ENCODE results near the gene UCP3.

The UCP3 gene

DNA sequence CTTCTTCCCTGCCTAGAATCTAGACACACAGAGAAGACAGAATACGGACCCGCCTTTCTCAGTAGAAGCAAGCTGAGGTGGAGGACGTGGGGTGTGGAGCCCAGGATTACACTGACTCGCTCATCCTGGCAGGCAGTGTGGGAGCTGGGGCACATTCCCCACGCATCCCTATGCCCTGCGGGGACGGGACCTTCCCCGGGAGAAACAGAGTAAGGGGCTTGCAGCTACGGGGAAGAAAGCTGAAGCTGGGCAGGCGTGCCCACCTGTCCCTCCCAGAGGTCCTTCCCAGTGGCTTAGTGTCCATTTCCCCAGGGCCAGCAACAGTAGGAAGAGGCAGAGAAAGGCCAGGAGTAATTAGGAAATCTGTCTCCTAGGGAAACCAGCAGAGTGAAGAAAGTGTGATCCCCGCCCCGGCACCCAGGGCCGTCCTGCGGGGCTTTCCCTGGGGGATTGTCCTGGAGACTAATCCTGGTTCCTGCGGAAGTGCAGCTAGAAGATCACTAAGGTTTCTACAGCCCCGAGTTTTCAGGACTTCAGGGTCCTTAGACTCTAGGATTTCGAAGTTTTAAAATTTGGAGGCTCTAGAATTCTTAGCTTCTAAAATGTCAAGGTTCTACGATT lies 50.3 kb downstream of the UCP3 start:
- H3K9me3 ChIP-seq (ENCODE audit: control insufficient read depth in 1 of 2, low read length in 2 of 2): no peaks in the 10 kb centered on the region
- H3K27ac ChIP-seq (ENCODE audit: low read depth, low read length): no peak overlapping the region
- no peak overlapping the region for H3K4me3 ChIP-seq (ENCODE audit: low read depth in 1 of 2, low read length in 2 of 2)
- no peaks in the 10 kb centered on the region for H3K27me3 ChIP-seq (ENCODE audit: control insufficient read depth in 1 of 2, insufficient read depth in 2 of 2, low read length in 2 of 2)
- H3K4me1 ChIP-seq (ENCODE audit: control insufficient read depth in 1 of 2, insufficient read depth in 2 of 2, low read length in 2 of 2): peaks cover 10 to 19% of the 10 kb centered on the region in 2 donors
- H3K9ac ChIP-seq (ENCODE audit: low read depth in 1 of 2, low read length in 2 of 2): no peak overlapping the region
- no peaks in the 10 kb centered on the region for H3K36me3 ChIP-seq (ENCODE audit: control insufficient read depth in 1 of 2, insufficient read depth in 2 of 2, low read length in 2 of 2)

DNA sequence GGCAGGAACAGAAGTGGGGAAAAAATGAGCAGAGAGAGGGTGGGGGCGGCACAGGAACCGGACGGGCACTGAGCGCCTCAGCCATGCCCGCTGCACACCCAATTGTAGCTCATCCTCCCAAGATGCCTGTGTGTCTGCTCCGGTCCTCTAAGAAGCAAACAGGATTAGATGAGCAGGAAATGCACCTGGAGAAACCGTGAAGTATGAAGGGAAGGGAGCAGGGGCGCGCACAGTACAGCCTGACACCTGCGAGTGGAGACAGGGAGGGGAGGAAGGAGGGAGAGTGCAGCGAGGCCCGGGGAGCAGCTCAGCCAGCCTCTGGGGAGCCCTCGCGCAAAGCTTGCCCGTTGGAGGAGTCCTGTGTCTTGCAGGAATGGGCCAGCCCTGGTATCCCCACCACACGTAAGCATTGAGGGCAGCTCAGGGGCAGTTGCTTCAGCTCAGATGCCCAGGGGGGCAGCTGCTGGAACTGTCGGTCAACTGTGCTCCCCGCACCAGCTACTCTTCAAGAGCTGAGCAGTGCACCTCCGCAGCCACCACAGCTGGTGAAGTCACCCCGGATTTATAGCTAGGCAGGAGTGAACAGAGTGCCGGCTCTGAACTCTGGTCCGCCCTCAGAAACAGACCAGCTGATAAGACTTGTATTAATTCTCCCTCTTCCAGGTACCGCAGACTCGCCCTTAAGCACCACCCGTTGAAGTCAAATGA lies 51.1 kb downstream of the UCP3 start:
- H3K27ac ChIP-seq (ENCODE audit: low read depth, low read length): no peak overlapping the region
- no peaks in the 10 kb centered on the region for H3K9me3 ChIP-seq (ENCODE audit: control insufficient read depth in 1 of 2, low read length in 2 of 2)
- peak overlapping the region; percentile 17 to 52 for H3K4me3 ChIP-seq (ENCODE audit: low read depth in 1 of 2, low read length in 2 of 2)
- H3K4me1 ChIP-seq (ENCODE audit: control insufficient read depth in 1 of 2, insufficient read depth in 2 of 2, low read length in 2 of 2): peaks cover 10 to 19% of the 10 kb centered on the region in 2 donors
- no peaks in the 10 kb centered on the region for H3K27me3 ChIP-seq (ENCODE audit: control insufficient read depth in 1 of 2, insufficient read depth in 2 of 2, low read length in 2 of 2)
- peak overlapping the region in 1 of 2 donors; percentile 12 for H3K9ac ChIP-seq (ENCODE audit: low read depth in 1 of 2, low read length in 2 of 2)
- H3K36me3 ChIP-seq (ENCODE audit: control insufficient read depth in 1 of 2, insufficient read depth in 2 of 2, low read length in 2 of 2): no peaks in the 10 kb centered on the region

DNA sequence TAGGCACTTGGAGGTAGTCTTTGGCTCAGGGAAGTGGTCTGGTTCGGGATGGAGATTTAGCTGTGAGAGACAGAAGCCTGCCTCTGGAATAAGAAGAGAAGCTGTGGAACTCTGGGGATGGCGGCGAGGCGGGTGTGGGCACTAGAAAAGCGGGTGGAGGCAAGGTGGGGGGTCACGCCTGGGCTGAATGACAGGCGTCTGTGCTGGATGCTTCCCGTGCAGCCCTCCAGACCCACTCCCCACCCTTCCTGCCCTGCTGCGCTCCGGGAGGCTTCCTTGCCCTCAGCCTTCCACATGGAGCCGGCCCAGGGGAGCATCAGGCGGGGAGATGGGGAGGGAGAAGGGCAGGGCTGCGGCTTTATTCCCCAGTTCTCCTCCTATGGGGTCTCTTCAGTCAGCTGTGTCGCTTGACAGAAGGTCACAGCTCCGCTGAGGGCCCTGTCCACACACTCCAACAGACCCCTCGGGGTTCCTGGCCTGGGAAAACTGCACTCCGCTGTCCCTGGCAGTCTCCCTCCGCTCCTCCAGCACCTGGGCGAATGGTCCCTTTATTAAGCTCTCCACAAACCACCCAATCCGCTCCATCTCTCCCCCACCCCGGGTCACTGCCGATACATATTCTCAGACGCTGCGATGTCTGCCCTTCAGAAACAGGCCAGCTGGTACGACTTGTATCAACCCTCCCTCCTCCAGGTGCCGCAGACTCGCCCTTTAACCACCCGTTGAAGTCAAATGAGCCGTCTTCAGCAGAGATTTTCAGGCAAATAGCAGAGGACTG lies 51.8 kb downstream of the UCP3 start:
- H3K27me3 ChIP-seq (ENCODE audit: control insufficient read depth in 1 of 2, insufficient read depth in 2 of 2, low read length in 2 of 2): no peaks in the 10 kb centered on the region
- no peak overlapping the region for H3K27ac ChIP-seq (ENCODE audit: low read depth, low read length)
- peak overlapping the region in 1 of 2 donors; percentile 52 for H3K4me3 ChIP-seq (ENCODE audit: low read depth in 1 of 2, low read length in 2 of 2)
- H3K36me3 ChIP-seq (ENCODE audit: control insufficient read depth in 1 of 2, insufficient read depth in 2 of 2, low read length in 2 of 2): no peaks in the 10 kb centered on the region
- peaks cover 10 to 19% of the 10 kb centered on the region in 2 donors for H3K4me1 ChIP-seq (ENCODE audit: control insufficient read depth in 1 of 2, insufficient read depth in 2 of 2, low read length in 2 of 2)
- H3K9me3 ChIP-seq (ENCODE audit: control insufficient read depth in 1 of 2, low read length in 2 of 2): no peaks in the 10 kb centered on the region
- no peak overlapping the region for H3K9ac ChIP-seq (ENCODE audit: low read depth in 1 of 2, low read length in 2 of 2)

DNA sequence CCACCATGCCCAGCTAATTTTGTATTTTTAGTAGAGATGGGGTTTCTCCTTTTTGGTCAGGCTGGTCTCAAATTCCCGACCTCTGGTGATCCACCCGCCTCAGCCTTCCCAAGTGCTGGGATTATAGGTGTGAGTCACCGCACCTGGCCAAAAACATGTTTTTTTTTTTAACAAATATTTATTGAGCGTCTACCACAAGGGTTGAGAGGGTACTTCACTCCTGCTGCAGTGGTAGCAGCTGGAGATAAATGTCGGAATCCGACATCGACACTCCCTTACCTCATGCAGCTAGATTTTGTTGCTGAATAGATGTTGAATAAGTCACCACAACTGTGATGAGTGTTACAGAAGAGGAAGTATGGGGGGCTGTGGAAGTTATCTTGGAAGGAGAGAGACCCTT lies 57.1 kb downstream of the UCP3 start:
- H3K36me3 ChIP-seq (ENCODE audit: control insufficient read depth in 1 of 2, insufficient read depth in 2 of 2, low read length in 2 of 2): no peaks in the 10 kb centered on the region
- no peak overlapping the region for H3K9ac ChIP-seq (ENCODE audit: low read depth in 1 of 2, low read length in 2 of 2)
- no peak overlapping the region for H3K27ac ChIP-seq (ENCODE audit: low read depth, low read length)
- H3K4me3 ChIP-seq (ENCODE audit: low read depth in 1 of 2, low read length in 2 of 2): no peak overlapping the region
- no peaks in the 10 kb centered on the region for H3K9me3 ChIP-seq (ENCODE audit: control insufficient read depth in 1 of 2, low read length in 2 of 2)
- H3K27me3 ChIP-seq (ENCODE audit: control insufficient read depth in 1 of 2, insufficient read depth in 2 of 2, low read length in 2 of 2): no peaks in the 10 kb centered on the region
- peaks cover 0 to 7% of the 10 kb centered on the region in 2 donors for H3K4me1 ChIP-seq (ENCODE audit: control insufficient read depth in 1 of 2, insufficient read depth in 2 of 2, low read length in 2 of 2)

DNA sequence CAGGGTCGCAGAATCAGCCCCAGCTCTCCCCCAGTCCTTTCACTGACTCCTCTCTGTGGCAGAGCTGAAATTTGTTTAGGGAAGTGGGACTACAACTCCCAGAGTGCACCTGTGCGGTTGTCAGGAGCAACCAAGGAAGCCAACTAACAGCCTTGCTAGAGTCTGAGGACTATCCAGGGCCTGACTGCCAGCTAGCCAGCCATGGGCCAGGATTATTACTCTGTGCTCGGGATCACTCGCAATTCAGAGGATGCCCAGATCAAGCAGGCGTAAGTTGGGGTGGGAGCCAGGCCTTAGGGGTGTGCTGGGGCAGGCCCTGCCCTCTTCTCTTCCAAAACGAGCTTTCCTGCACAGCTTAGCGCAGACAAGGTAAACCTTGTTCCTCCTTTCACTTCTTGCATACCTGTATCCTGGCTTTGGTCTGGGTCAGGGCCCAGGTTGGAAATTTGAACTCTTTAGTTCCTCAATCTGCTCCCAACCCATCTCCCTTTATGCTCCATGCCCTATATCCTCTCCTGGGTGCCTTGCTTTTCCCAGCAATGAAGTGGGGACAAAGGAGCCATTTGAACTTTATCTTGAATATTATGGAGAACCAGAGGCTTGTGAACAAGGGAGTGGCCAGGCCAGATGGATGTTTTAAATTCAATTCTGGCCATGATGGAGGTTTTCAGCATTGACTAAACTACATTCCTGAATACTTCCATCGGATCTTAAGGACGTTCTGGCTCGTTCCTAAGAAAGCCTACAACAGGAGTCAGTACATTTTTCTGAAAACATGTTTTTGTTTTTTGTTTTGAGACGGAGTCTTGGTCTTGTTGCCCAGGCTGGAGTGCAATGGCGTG lies 57.8 kb downstream of the UCP3 start, which contains the start of gene DNAJB13:
Gene DNAJB13, plus strand, starts transcription at position 158 of the 842 bp plus-strand sequence. Its CDS starts 44 bp downstream, at position 202.
- Histone ChIP-seq H3K4me1 (ENCODE audit: control insufficient read depth in 1 of 2, insufficient read depth in 2 of 2, low read length in 2 of 2) (peaks cover 0 to 5% of the 10 kb centered on the region in 2 donors), H3K9ac (ENCODE audit: low read depth in 1 of 2, low read length in 2 of 2) (no peak within 1 kb of the TSS), H3K36me3 (ENCODE audit: control insufficient read depth in 1 of 2, insufficient read depth in 2 of 2, low read length in 2 of 2) (no peaks in the 10 kb centered on the region), H3K4me3 (ENCODE audit: low read depth in 1 of 2, low read length in 2 of 2) (no peak within 1 kb of the TSS), H3K27me3 (ENCODE audit: control insufficient read depth in 1 of 2, insufficient read depth in 2 of 2, low read length in 2 of 2) (no peaks in the 10 kb centered on the region), H3K9me3 (ENCODE audit: control insufficient read depth in 1 of 2, low read length in 2 of 2) (no peaks in the 10 kb centered on the region), H3K27ac (ENCODE audit: low read depth, low read length) (no peak within 1 kb of the TSS)
